GM12878 (cell line): ENCODE measurements around the gene ENG. TPM values are rescaled to one million over a fixed set of nuclear protein-coding genes. Genes with fewer than 3 reads are reported as not detected.

ENCODE experiments used
- BMI1 ChIP-seq: fragments of 450-650 bp; IDR thresholded peaks from 2 replicates; pipeline ENCODE4 v1.6.1; 2016; ENCODE audit warnings: mild to moderate bottlenecking, moderate library complexity, borderline replicate concordance
- CEBPB ChIP-seq, 2 experiments: fragments of 150-350 bp in 1 of 2; IDR thresholded peaks; 2 replicates each; pipeline ENCODE4 v1.6.1; 2012 to 2014; ENCODE audit warnings: low read depth in 2 of 2, low read length in 2 of 2, borderline replicate concordance in 1 of 2, inconsistent platforms in 1 of 2
- CREM ChIP-seq: IDR thresholded peaks from 2 replicates; pipeline ENCODE4 v1.6.1; 2014; ENCODE audit warnings: antibody characterized with exemption, low read depth
- CUX1 ChIP-seq: IDR thresholded peaks from 2 replicates; pipeline ENCODE4 v1.6.1; 2012; ENCODE audit warnings: improper control_type of control experiment, low read depth, low read length; ENCODE audit not compliant: insufficient replicate concordance
- EED ChIP-seq: sonication (generic); IDR thresholded peaks from 2 replicates; pipeline ENCODE4 v1.6.1; 2016; ENCODE audit warnings: antibody characterized with exemption, low read depth
- FOS ChIP-seq: IDR thresholded peaks from 3 replicates; pipeline ENCODE4 v1.6.1; 2011; ENCODE audit warnings: borderline replicate concordance; ENCODE audit not compliant: insufficient read length; ENCODE audit errors: extremely low read depth
- GABPA ChIP-seq: IDR thresholded peaks from 2 replicates; pipeline ENCODE4 v1.6.1; 2014; ENCODE audit warnings: antibody characterized with exemption, low read depth, mild to moderate bottlenecking, inconsistent platforms
- LARP7 ChIP-seq: fragments of 450-650 bp; IDR thresholded peaks from 2 replicates; pipeline ENCODE4 v1.6.1; 2017; ENCODE audit warnings: mild to moderate bottlenecking
- MEF2B ChIP-seq: fragments of 450-650 bp; IDR thresholded peaks from 2 replicates; pipeline ENCODE4 v1.6.1; 2018; ENCODE audit warnings: mild to moderate bottlenecking, moderate library complexity; ENCODE audit not compliant: partially characterized antibody, poor library complexity, severe bottlenecking
- MTA2 ChIP-seq: fragments of 450-650 bp; IDR thresholded peaks from 2 replicates; pipeline ENCODE4 v1.6.1; 2016; ENCODE audit warnings: low read depth, mild to moderate bottlenecking, moderate library complexity
- PKNOX1 ChIP-seq: fragments of 450-650 bp; IDR thresholded peaks from 2 replicates; pipeline ENCODE4 v1.6.1; 2016; ENCODE audit warnings: mild to moderate bottlenecking
- POLR2AphosphoS2 ChIP-seq: IDR thresholded peaks from 2 replicates; pipeline ENCODE4 v1.6.1; 2011; ENCODE audit warnings: low read depth, mild to moderate bottlenecking, low read length, improper control_type of control experiment, moderate library complexity
- PRDM15 ChIP-seq: fragments of 450-650 bp; formaldehyde crosslinking; IDR thresholded peaks from 2 replicates; pipeline ENCODE4 v1.4.0; 2020; ENCODE audit warnings: mild to moderate bottlenecking, moderate library complexity
- SPI1 ChIP-seq: IDR thresholded peaks from 2 replicates; pipeline ENCODE4 v1.6.1; 2011; ENCODE audit warnings: low read depth, mild to moderate bottlenecking, low read length, moderate library complexity, borderline replicate concordance; ENCODE audit not compliant: insufficient read depth
- SUZ12 ChIP-seq: fragments of 200-600 bp; sonication (generic); IDR thresholded peaks from one replicate; pipeline ENCODE4 v1.6.1; 2018; ENCODE audit warnings: antibody characterized with exemption, mild to moderate bottlenecking; ENCODE audit not compliant: unreplicated experiment
- YY1 ChIP-seq: IDR thresholded peaks from 2 replicates; pipeline ENCODE4 v1.6.1; 2011; ENCODE audit warnings: low read depth, mild to moderate bottlenecking, low read length
- ZNF274 ChIP-seq: IDR thresholded peaks from one replicate; pipeline ENCODE4 v1.8.0; 2011; ENCODE audit not compliant: insufficient read length, insufficient read depth
- polyA plus RNA-seq, 11 experiments: library from polyadenylated mRNA; depleted of rRNA in 4 of 11; unstranded in 6 of 11; stranded (reverse) in 5 of 11; fragments of >200 nt; fragmentation: Nextera tagmentation in 4 of 11; fragmentation: Illumina TruSeq in 1 of 11; extraction: Ambion mirVana in 4 of 11; extraction: Trizol in 1 of 11; gene quantifications; 1 replicate in 1 of 11; 2 replicates in 10 of 11; pipeline versions ENCODE4 v1.2.1 to v1.2.3, GENCODE V29; 2011 to 2016; ENCODE audit warnings: inconsistent platforms in 2 of 11, missing spikeins in 2 of 11, low read depth in 1 of 11
- total RNA-seq, 4 experiments: library from RNA; depleted of rRNA in 3 of 4; stranded (reverse); fragments of >200 nt in 3 of 4; fragmentation: Illumina TruSeq in 1 of 4; extraction: Trizol in 1 of 4; gene quantifications; 2 replicates each; pipeline versions ENCODE4 v1.2.1 to v1.2.3, GENCODE V29; 2013 to 2021

ENG gene
- total and polyA plus RNA-seq, 10 of the 15 experiments (the other 5 are each of a cell fraction or from before 2014, with no cell fraction given) = 0.14 to 10.1 (median 2.0) TPM

GRCh38 chr9:127785023-127785932 is 69.2 kb downstream of the ENG start (continued):
- no peak for TF ChIP-seq PKNOX1
- TF ChIP-seq BMI1 = peak; percentile 85
- no peak; the same call in 1 of the 2 replicates for TF ChIP-seq EED
- no peak for TF ChIP-seq PRDM15
- TF ChIP-seq MEF2B = peak; percentile 34
- peak; percentile 72; the same call in 1 of the 2 replicates for TF ChIP-seq YY1
- TF ChIP-seq LARP7 = peak; percentile 87
- no peak for TF ChIP-seq SPI1
- no peak for TF ChIP-seq MTA2
- no peak for TF ChIP-seq ZNF274
- no peak for TF ChIP-seq CEBPB (IDR thresholded peaks at IDR 0.05; ENCODE audit: borderline replicate concordance in 1 of 2, low read depth in 2 of 2, low read length in 2 of 2)
- TF ChIP-seq SUZ12 = no peak
- TF ChIP-seq GABPA = no peak
- TF ChIP-seq FOS = no peak
- no peak for TF ChIP-seq CUX1
- no peak for TF ChIP-seq POLR2AphosphoS2
- TF ChIP-seq CREM = no peak; the same call in 1 of the 2 replicates
